ENCODE results near the gene VEPH1. TPM values are rescaled to one million over a fixed set of nuclear protein-coding genes. Genes with fewer than 3 reads are reported as not detected.

VEPH1 gene
- total RNA-seq, 1 experiment from 2014 or later: 0.51 TPM

- H3K4me3 ChIP-seq (ENCODE audit: low read depth in 2 of 2, low read length in 2 of 2): peak within 1 kb of the TSS; percentile 47 to 73
- TF ChIP-seq REST (IDR thresholded peaks at IDR 0.05; ENCODE audit: insufficient read depth in 1 of 2, low read depth in 2 of 2, low read length in 1 of 2): no peak
- TF ChIP-seq SIN3A (IDR thresholded peaks at IDR 0.05; ENCODE audit: borderline replicate concordance, insufficient read depth, low read depth, low read length): no peak
- TF ChIP-seq CTCF (IDR thresholded peaks at IDR 0.05): no peak
- intact Hi-C loops (cut with micrococcal nuclease; ENCODE audit: unreplicated experiment): no loop called here
- no peak within 1 kb of the TSS for H3K27ac ChIP-seq (ENCODE audit: low read length)
- no peaks in the 10 kb centered on the region for H3K9me3 ChIP-seq (ENCODE audit: control insufficient read depth, insufficient read depth, low read depth, low read length)
- ChIA-PET CTCF (no interaction called here), POLR2A (no interaction called here)
- ATAC-seq (peak; percentile 50), DNase-seq (ENCODE audit: low read depth, low spot score) (no peak)
- BruUV-seq (replicated peaks): no TSS peak
- peaks cover 18% of the 10 kb centered on the region for H3K27me3 ChIP-seq (ENCODE audit: control insufficient read depth, insufficient read depth, low read length)
- in situ Hi-C loops (cut with HindIII; ENCODE audit: low pct_unique_long_range_greater_than_20kb, low sequenced_read_pairs): no loop called here
- peaks cover 6% of the 10 kb centered on the region for H3K4me1 ChIP-seq (ENCODE audit: control insufficient read depth, insufficient read depth, low read length)
- no peaks in the 10 kb centered on the region for H3K36me3 ChIP-seq (ENCODE audit: control insufficient read depth, insufficient read depth, low read length)
These were observed 66.5 kb downstream of the VEPH1 start, which contains the start of gene PTX3 for GRCh38 chr3:157436583-157437291. PTX3 (plus strand) TSS chr3:157436850; CDS start chr3:157436934, 84 bp downstream.

- CTCF ChIA-PET: no interaction called here
- in situ Hi-C loops (cut with HindIII; ENCODE audit: low pct_unique_long_range_greater_than_20kb, low sequenced_read_pairs) (no loop called here), intact Hi-C loops (cut with micrococcal nuclease; ENCODE audit: unreplicated experiment) (no loop called here)
These were observed 73.5 kb downstream of the VEPH1 start for GRCh38 chr3:157429708-157430107.

More at GRCh38 chr3:157429708-157430107, 73.5 kb downstream of the VEPH1 start:
- POLR2A ChIA-PET: no interaction called here
- TF ChIP-seq REST (IDR thresholded peaks at IDR 0.05; ENCODE audit: insufficient read depth in 1 of 2, low read depth in 2 of 2, low read length in 1 of 2) (no peak), SIN3A (IDR thresholded peaks at IDR 0.05; ENCODE audit: borderline replicate concordance, insufficient read depth, low read depth, low read length) (no peak), CTCF (IDR thresholded peaks at IDR 0.05) (no peak), POLR2AphosphoS5 (IDR thresholded peaks at IDR 0.05; ENCODE audit: low read depth, low read length) (no peak), TCF7L2 (IDR thresholded peaks at IDR 0.05; ENCODE audit: low read depth, low read length) (no peak)
- Histone ChIP-seq H3K9me3 (ENCODE audit: control insufficient read depth, insufficient read depth, low read depth, low read length) (no peaks in the 10 kb centered on the region), H3K4me1 (ENCODE audit: control insufficient read depth, insufficient read depth, low read length) (no peaks in the 10 kb centered on the region), H3K36me3 (ENCODE audit: control insufficient read depth, insufficient read depth, low read length) (no peaks in the 10 kb centered on the region), H3K27me3 (ENCODE audit: control insufficient read depth, insufficient read depth, low read length) (peaks cover 5% of the 10 kb centered on the region; the same call in 1 of the 2 replicates), H3K4me3 (ENCODE audit: low read depth in 2 of 2, low read length in 2 of 2) (no peak overlapping the region), H3K27ac (ENCODE audit: low read length) (no peak overlapping the region)
- no TSS peak for BruUV-seq (replicated peaks)
- DNase-seq (ENCODE audit: low read depth, low spot score) (no peak), ATAC-seq (no peak)
